Activated B cell treated with CpG ODN at 0.5 μM for 24 hours (primary cell): ENCODE measurements around the gene CCNJL. TPM values are rescaled to one million over a fixed set of nuclear protein-coding genes. Genes with fewer than 3 reads are reported as not detected.

ENCODE experiments used
- ATAC-seq: fragments of 200-7000 bp; cut with Tn5 transposase; one replicate; pipeline ENCODE4 v1.10.0; 2021; ENCODE audit warnings: low read depth, mild to moderate bottlenecking, moderate library complexity
- CTCF ChIA-PET: fragments of 350-600 bp; sonication (Branson Sonifier 250); formaldehyde crosslinking; loops from one replicate; lab custom pipeline; 2021; ENCODE audit warnings: antibody characterized with exemption; lab: Charles Lee
- POLR2A ChIA-PET: fragments of 350-600 bp; sonication (Branson Sonifier 250); formaldehyde crosslinking; loops from one replicate; lab custom pipeline; 2021; ENCODE audit warnings: antibody characterized with exemption; lab: Charles Lee
- DNase-seq: peaks from one replicate; pipeline ENCODE4 v3.0.0; 2022
- H3K27ac Mint-ChIP-seq: one replicate; pipeline ENCODE4 v1.8.0; 2020; ENCODE audit warnings: mixed read lengths
- H3K27me3 Mint-ChIP-seq: one replicate; pipeline ENCODE4 v1.8.0; 2021; ENCODE audit warnings: mixed read lengths
- H3K36me3 Mint-ChIP-seq: one replicate; pipeline ENCODE4 v1.8.0; 2021; ENCODE audit warnings: low read depth, mixed read lengths
- H3K4me1 Mint-ChIP-seq: one replicate; pipeline ENCODE4 v1.8.0; 2021; ENCODE audit warnings: mixed read lengths
- H3K4me3 Mint-ChIP-seq: one replicate; pipeline ENCODE4 v1.8.0; 2020; ENCODE audit warnings: mild to moderate bottlenecking, mixed read lengths
- H3K9me3 Mint-ChIP-seq: one replicate; pipeline ENCODE4 v1.8.0; 2020; ENCODE audit warnings: mixed read lengths
- CTCF ChIP-seq: fragments of 200-600 bp; IDR thresholded peaks from one replicate; pipeline ENCODE4 v1.8.0; 2022; ENCODE audit warnings: antibody characterized with exemption, mild to moderate bottlenecking
- intact Hi-C: fragments of 100-400 bp; cut with micrococcal nuclease; formaldehyde crosslinking; loops from one replicate; pipeline ENCODE4 v1.15.1; 2024
- total RNA-seq: library from RNA; stranded (reverse); gene quantifications from 2 replicates; pipeline ENCODE4 v1.2.3, GENCODE V29; 2022

CCNJL gene
- total RNA-seq, 1 donor from 2014 or later = 0.09 TPM

- TF ChIP-seq CTCF = no peak
- POLR2A ChIA-PET = interaction anchor here (0.6 kb wide), 1 partner anchor 25 kb away, joined by 3 read pairs; no protein-coding TSS in a partner anchor
- Mint-ChIP-seq H3K4me1 (no peaks in the 10 kb centered on the region), H3K27me3 (no peaks in the 10 kb centered on the region), H3K27ac (no peak overlapping the region), H3K36me3 (no peaks in the 10 kb centered on the region), H3K9me3 (no peaks in the 10 kb centered on the region), H3K4me3 (no peak overlapping the region)
- CTCF ChIA-PET = interaction anchor here (0.7 to 1.7 kb wide), 3 partner anchors 10 to 330 kb away, joined by 3 to 7 read pairs (median 3); no protein-coding TSS in a partner anchor
- ATAC-seq (no peak), DNase-seq (no peak)
- intact Hi-C loops = no loop called here
Observed at GRCh38 chr5:160352308-160352707, 39.9 kb upstream of the CCNJL start.

GRCh38 chr5:160349935-160350303 is 37.6 kb upstream of the CCNJL start:
- H3K9me3 Mint-ChIP-seq = no peaks in the 10 kb centered on the region
- no peak overlapping the region for H3K27ac Mint-ChIP-seq
- no peak overlapping the region for H3K4me3 Mint-ChIP-seq
- intact Hi-C loops = loop anchor here (10.0 kb wide), 1 partner anchor 1195 kb away; no protein-coding TSS in a partner anchor
- DNase-seq = no peak
- H3K27me3 Mint-ChIP-seq = no peaks in the 10 kb centered on the region
- ATAC-seq = no peak
- ChIA-PET POLR2A (no interaction called here), CTCF (interaction anchor here (0.6 to 0.7 kb wide), 2 partner anchors 79 to 328 kb away, joined by 3 read pairs; no protein-coding TSS in a partner anchor)
- no peaks in the 10 kb centered on the region for H3K4me1 Mint-ChIP-seq
- no peak for TF ChIP-seq CTCF
- H3K36me3 Mint-ChIP-seq = no peaks in the 10 kb centered on the region

GRCh38 chr5:160349249-160349934 is 37.0 kb upstream of the CCNJL start:
- no peak for DNase-seq
- H3K4me3 Mint-ChIP-seq = no peak overlapping the region
- no peaks in the 10 kb centered on the region for H3K27me3 Mint-ChIP-seq
- ChIA-PET POLR2A (no interaction called here), CTCF (interaction anchor here (0.6 kb wide), 1 partner anchor 328 kb away, joined by 3 read pairs; no protein-coding TSS in a partner anchor)
- no peak for ATAC-seq
- H3K27ac Mint-ChIP-seq = no peak overlapping the region
- H3K36me3 Mint-ChIP-seq = no peaks in the 10 kb centered on the region
- no peak for TF ChIP-seq CTCF
- intact Hi-C loops = loop anchor here (10.0 kb wide), 1 partner anchor 1195 kb away; no protein-coding TSS in a partner anchor
- H3K4me1 Mint-ChIP-seq = no peaks in the 10 kb centered on the region
- no peaks in the 10 kb centered on the region for H3K9me3 Mint-ChIP-seq

GRCh38 chr5:160348080-160348479 is 35.7 kb upstream of the CCNJL start:
- no peak overlapping the region for H3K4me3 Mint-ChIP-seq
- intact Hi-C loops = loop anchor here (10.0 kb wide), 1 partner anchor 1193 kb away; no protein-coding TSS in a partner anchor
- CTCF ChIA-PET = interaction anchor here (2.1 to 4.0 kb wide), 2 partner anchors 268 to 326 kb away, joined by 12 to 22 read pairs; no protein-coding TSS in a partner anchor

More at GRCh38 chr5:160348080-160348479, 35.7 kb upstream of the CCNJL start:
- H3K4me1 Mint-ChIP-seq = no peaks in the 10 kb centered on the region
- H3K27me3 Mint-ChIP-seq = no peaks in the 10 kb centered on the region
- no peaks in the 10 kb centered on the region for H3K9me3 Mint-ChIP-seq
- no peak for TF ChIP-seq CTCF
- no peak overlapping the region for H3K27ac Mint-ChIP-seq
- ATAC-seq (no peak), DNase-seq (no peak)
- H3K36me3 Mint-ChIP-seq = no peaks in the 10 kb centered on the region
- POLR2A ChIA-PET = no interaction called here
